Measurements from ENCODE around the gene HIVEP1. TPM values are rescaled to one million over a fixed set of nuclear protein-coding genes. Genes with fewer than 3 reads are reported as not detected.
"Not testable (repeated sequence)": the region's sequence is repeated elsewhere in the genome, so short reads cannot be mapped to it uniquely, and the experiment has no call there.

HIVEP1 gene
- total RNA-seq, 5 donors from 2014 or later (not counting 1 experiment from before 2014, with no cell fraction given) = 20.0 to 73.1 (median 29.5) TPM

DNA sequence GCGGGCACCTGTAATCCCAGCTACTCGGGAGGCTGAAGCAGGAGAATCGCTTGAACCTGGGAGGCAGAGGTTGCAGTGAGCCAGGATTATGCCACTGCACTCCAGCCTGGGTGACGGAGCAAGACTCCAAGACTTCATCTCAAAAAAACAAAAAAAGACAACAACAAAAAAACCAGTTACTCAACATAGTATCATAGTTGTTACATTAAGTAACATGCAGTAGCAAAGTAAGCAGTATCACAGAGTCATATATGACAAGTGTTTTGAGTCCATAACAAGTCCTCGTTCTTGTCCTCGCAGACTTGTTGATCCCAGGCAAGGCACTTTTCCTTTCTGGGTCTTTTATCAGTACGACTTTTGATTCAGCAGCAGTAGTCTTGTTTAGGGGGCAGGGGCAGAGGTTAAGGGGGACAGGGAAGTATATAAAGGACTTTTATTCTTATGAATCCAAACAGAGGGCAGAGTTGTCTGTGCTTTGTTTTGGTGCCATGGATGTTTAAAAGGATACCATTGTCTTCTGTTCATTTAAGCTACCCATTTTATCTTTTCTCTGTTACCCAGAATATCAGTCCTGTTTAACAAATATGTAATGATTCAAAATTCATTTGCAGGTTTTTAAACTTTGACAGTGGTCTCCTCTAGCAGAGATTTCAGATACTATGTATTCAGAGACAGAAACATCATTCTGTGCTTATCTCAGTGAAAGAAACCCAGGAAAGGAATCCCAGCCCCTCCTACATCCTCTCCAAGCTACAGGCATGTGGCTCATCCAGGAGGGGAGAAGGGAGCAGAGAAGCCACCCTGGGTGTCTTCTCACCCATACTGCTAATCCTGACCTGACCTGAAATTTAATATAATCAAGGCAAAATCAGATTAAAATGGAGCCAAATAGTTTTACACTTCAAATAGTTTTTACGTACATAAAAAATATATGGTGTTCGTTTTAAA lies 140.2 kb downstream of the HIVEP1 start:
- Mint-ChIP-seq H3K9me3 (no peaks in the 10 kb centered on the region), H3K27ac (no peak overlapping the region), H3K36me3 (peaks cover 18% of the 10 kb centered on the region), H3K27me3 (no peaks in the 10 kb centered on the region), H3K4me1 (peaks cover 7 to 23% (median 16%) of the 10 kb centered on the region in 3 donors), H3K4me3 (no peak overlapping the region)
- H3K9me3 ChIP-seq = no peaks in the 10 kb centered on the region
- DNase-seq = no peak
- ATAC-seq (replicated peaks in 1 of 4) = no peak
- H3K27me3 ChIP-seq (replicated peaks in 1 of 2; ENCODE audit: control insufficient read depth in 2 of 2, extremely low read depth in 1 of 2, insufficient read depth in 2 of 2, low read length in 1 of 2) = no peaks in the 10 kb centered on the region
- POLR2A ChIA-PET = no interaction called here
- H3K4me3 ChIP-seq (ENCODE audit: control insufficient read depth in 1 of 2, extremely low read depth in 1 of 2, low read length in 1 of 2) = no peak overlapping the region
- H3K36me3 ChIP-seq (ENCODE audit: control insufficient read depth in 2 of 2, extremely low read depth in 1 of 2, insufficient read depth in 1 of 2, low read length in 1 of 2) = no peaks in the 10 kb centered on the region
- H3K4me1 ChIP-seq (ENCODE audit: control insufficient read depth in 1 of 2, extremely low read depth in 1 of 2, insufficient read depth in 2 of 2, low read length in 2 of 2) = no peaks in the 10 kb centered on the region
- 100% methylated on average over 4 of the region's 9 CpGs for WGBS (ENCODE audit: insufficient coverage)
- no peak overlapping the region for H3K27ac ChIP-seq (ENCODE audit: low read length)
- CTCF ChIA-PET = no interaction called here

DNA sequence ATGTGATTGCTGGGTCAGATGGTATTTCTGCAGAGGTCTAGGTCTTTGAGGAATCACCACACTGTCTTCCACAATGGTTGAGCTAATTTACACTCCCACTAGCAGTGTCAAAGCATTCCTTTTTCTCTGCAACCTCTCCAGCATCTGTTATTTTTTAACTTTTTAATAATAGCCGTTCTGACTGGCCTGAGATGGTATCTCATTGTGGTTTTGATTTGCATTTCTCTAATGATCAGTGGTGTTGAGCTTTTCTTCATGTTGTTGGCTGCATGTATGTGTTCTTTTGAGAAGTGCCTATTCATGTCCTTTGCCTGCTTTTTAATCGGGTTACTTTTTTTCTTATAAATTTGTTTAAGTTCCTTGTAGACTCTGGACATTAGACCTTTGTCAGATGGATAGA lies 143.7 kb downstream of the HIVEP1 start:
- WGBS (ENCODE audit: insufficient coverage) = no CpG with 5 or more reads among the region's 2 CpGs
- H3K9me3 Mint-ChIP-seq; H3K36me3 ChIP-seq (ENCODE audit: control insufficient read depth in 2 of 2, extremely low read depth in 1 of 2, insufficient read depth in 1 of 2, low read length in 1 of 2); ATAC-seq (replicated peaks in 1 of 4); H3K27ac ChIP-seq (ENCODE audit: low read length); POLR2A ChIA-PET; H3K9me3 ChIP-seq; H3K4me1 ChIP-seq (ENCODE audit: control insufficient read depth in 1 of 2, extremely low read depth in 1 of 2, insufficient read depth in 2 of 2, low read length in 2 of 2); DNase-seq; H3K4me3 ChIP-seq (ENCODE audit: control insufficient read depth in 1 of 2, extremely low read depth in 1 of 2, low read length in 1 of 2); H3K27me3 Mint-ChIP-seq; H3K4me3 Mint-ChIP-seq; H3K27me3 ChIP-seq (replicated peaks in 1 of 2; ENCODE audit: control insufficient read depth in 2 of 2, extremely low read depth in 1 of 2, insufficient read depth in 2 of 2, low read length in 1 of 2): not testable (repeated sequence)
- H3K4me1 Mint-ChIP-seq = peaks cover 8 to 31% (median 14%) of the 10 kb centered on the region in 3 donors
- H3K36me3 Mint-ChIP-seq = peaks cover 25% of the 10 kb centered on the region
- peak overlapping the region in 1 of 2 donors; percentile 39 for H3K27ac Mint-ChIP-seq
- CTCF ChIA-PET = interaction anchor here in 1 of 2 donors (0.6 kb wide), 1 partner anchor 118 kb away, joined by 3 read pairs; no protein-coding TSS in a partner anchor

DNA sequence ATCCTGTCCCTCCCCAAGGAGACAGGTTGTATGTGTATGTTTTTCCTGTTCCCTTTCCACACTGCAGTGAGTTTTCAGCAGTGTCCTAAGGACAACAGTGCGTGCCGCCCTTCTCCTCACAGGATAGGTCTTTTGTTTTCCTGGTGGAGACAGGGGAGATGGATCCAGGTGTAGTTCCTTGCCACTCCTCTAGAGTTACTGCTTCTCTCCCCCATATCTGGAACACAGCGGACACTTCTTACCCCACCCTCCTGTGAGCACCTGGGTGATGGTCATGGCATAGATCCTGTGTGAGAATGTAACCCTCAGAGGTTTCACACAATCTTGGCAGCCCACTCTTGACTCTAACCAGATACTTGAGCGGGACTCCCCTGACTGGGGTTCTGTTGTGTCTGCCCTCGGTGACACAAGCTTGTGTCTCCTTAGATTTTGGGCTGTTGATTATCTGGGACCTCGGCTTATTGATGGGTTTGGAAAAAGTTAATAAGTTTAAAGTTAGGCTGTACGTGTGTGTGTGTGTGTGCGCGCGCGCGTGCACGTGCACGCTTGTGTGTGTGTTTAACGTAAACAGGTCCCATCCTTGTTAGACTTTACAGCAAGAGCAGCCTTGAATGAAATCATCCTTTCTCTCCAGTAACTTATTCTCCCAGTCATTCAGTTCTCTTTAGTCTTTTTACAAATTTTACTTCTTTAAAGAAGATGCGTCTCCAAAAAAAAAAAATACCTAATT lies 146.7 kb downstream of the HIVEP1 start:
- H3K36me3 Mint-ChIP-seq = peaks cover 39% of the 10 kb centered on the region

DNA sequence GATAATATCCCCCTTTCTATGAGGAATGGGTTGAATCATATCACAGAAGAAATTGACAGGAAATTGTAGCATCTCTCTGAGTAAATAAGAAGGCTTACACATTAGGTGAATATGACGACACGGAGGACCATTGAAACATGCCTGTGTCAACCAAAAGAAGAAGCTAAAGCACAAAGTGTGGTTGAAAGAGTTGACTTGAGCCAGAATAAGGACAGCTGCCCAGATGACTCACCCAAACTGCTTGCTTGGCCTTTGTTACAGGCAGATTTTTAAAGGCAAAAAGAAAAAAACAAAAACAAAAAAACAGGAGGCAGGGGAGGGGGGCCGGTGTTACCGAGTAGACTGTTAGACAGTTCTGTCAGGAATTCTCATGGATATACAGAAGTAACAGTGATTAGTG lies 148.2 kb downstream of the HIVEP1 start:
- peaks cover 37 to 48% (median 43%) of the 10 kb centered on the region in 3 donors for H3K4me1 Mint-ChIP-seq
- no peak overlapping the region for H3K27ac ChIP-seq (ENCODE audit: low read length)
- H3K27ac Mint-ChIP-seq = peak overlapping the region; percentile 59 to 71
- no peak for ATAC-seq (replicated peaks in 1 of 4)
- WGBS (ENCODE audit: insufficient coverage) = 96% methylated on average over 4 of the region's 4 CpGs
- no peak for DNase-seq
- no peak overlapping the region for H3K4me3 Mint-ChIP-seq
- POLR2A ChIA-PET = no interaction called here
- CTCF ChIA-PET = interaction anchor here in 1 of 2 donors (0.5 to 1.5 kb wide), 2 partner anchors 73 to 446 kb away, joined by 4 to 7 read pairs; no protein-coding TSS in a partner anchor
- H3K36me3 Mint-ChIP-seq = peaks cover 41% of the 10 kb centered on the region
- H3K27me3 ChIP-seq (replicated peaks in 1 of 2; ENCODE audit: control insufficient read depth in 2 of 2, extremely low read depth in 1 of 2, insufficient read depth in 2 of 2, low read length in 1 of 2) = no peaks in the 10 kb centered on the region
- no peak overlapping the region for H3K4me3 ChIP-seq (ENCODE audit: control insufficient read depth in 1 of 2, extremely low read depth in 1 of 2, low read length in 1 of 2)
- peaks cover 15 to 17% of the 10 kb centered on the region in 2 experiments for H3K4me1 ChIP-seq (ENCODE audit: control insufficient read depth in 1 of 2, extremely low read depth in 1 of 2, insufficient read depth in 2 of 2, low read length in 2 of 2)
- H3K27me3 Mint-ChIP-seq = no peaks in the 10 kb centered on the region
- H3K9me3 Mint-ChIP-seq = no peaks in the 10 kb centered on the region
- H3K36me3 ChIP-seq (ENCODE audit: control insufficient read depth in 2 of 2, extremely low read depth in 1 of 2, insufficient read depth in 1 of 2, low read length in 1 of 2) = peaks cover 0 to 17% of the 10 kb centered on the region in 2 donors
- H3K9me3 ChIP-seq = no peaks in the 10 kb centered on the region

More for the DNA sequence above, 146.7 kb downstream of the HIVEP1 start:
- ChIA-PET CTCF (no interaction called here), POLR2A (no interaction called here)
- Mint-ChIP-seq H3K4me1 (peaks cover 33 to 48% (median 38%) of the 10 kb centered on the region in 3 donors), H3K9me3 (no peaks in the 10 kb centered on the region), H3K27me3 (no peaks in the 10 kb centered on the region), H3K4me3 (no peak overlapping the region), H3K27ac (peak overlapping the region; percentile 12 to 14)
- Histone ChIP-seq H3K27me3 (replicated peaks in 1 of 2; ENCODE audit: control insufficient read depth in 2 of 2, extremely low read depth in 1 of 2, insufficient read depth in 2 of 2, low read length in 1 of 2) (no peaks in the 10 kb centered on the region), H3K4me1 (ENCODE audit: control insufficient read depth in 1 of 2, extremely low read depth in 1 of 2, insufficient read depth in 2 of 2, low read length in 2 of 2) (peaks cover 14 to 16% of the 10 kb centered on the region in 2 experiments), H3K4me3 (ENCODE audit: control insufficient read depth in 1 of 2, extremely low read depth in 1 of 2, low read length in 1 of 2) (no peak overlapping the region), H3K9me3 (no peaks in the 10 kb centered on the region), H3K36me3 (ENCODE audit: control insufficient read depth in 2 of 2, extremely low read depth in 1 of 2, insufficient read depth in 1 of 2, low read length in 1 of 2) (peaks cover 0 to 13% of the 10 kb centered on the region in 2 donors), H3K27ac (ENCODE audit: low read length) (no peak overlapping the region)
- DNase-seq (no peak), ATAC-seq (replicated peaks in 1 of 4) (no peak)
- WGBS (ENCODE audit: insufficient coverage) = 98% methylated on average over 12 of the region's 16 CpGs

DNA sequence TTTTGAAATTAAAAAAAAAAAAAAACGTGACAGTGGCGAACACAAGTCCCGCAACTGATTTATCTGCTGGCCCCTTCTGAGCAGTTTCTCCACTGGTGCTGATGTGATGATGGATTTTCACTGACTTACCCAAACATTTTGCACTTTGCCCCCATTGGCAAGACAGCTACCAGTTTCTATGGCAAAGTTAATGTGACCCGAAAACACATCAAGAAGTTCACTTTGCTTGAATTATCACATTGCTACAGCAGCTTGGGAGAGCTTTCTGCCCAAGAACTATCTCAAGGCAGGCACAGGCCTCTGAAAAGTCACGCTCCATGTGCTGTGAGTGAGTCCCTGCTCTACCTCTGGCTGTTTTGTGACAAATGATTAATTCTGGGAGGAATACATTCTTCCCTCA lies 150.1 kb downstream of the HIVEP1 start:
- no peaks in the 10 kb centered on the region for H3K27me3 Mint-ChIP-seq
- H3K36me3 Mint-ChIP-seq = peaks cover 39% of the 10 kb centered on the region
- peaks cover 0 to 17% of the 10 kb centered on the region in 2 donors for H3K36me3 ChIP-seq (ENCODE audit: control insufficient read depth in 2 of 2, extremely low read depth in 1 of 2, insufficient read depth in 1 of 2, low read length in 1 of 2)
- DNase-seq = no peak
- H3K9me3 ChIP-seq = no peaks in the 10 kb centered on the region
- peaks cover 37 to 39% (median 37%) of the 10 kb centered on the region in 3 donors for H3K4me1 Mint-ChIP-seq
- peaks cover 15 to 20% of the 10 kb centered on the region in 2 experiments for H3K4me1 ChIP-seq (ENCODE audit: control insufficient read depth in 1 of 2, extremely low read depth in 1 of 2, insufficient read depth in 2 of 2, low read length in 2 of 2)
- H3K9me3 Mint-ChIP-seq = no peaks in the 10 kb centered on the region
- H3K27ac Mint-ChIP-seq = peak overlapping the region in 1 of 2 donors; percentile 55
- H3K4me3 Mint-ChIP-seq = peak overlapping the region in 1 of 3 donors; percentile 52
- 100% methylated on average over 1 of the region's 5 CpGs for WGBS (ENCODE audit: insufficient coverage)
- no peak overlapping the region for H3K4me3 ChIP-seq (ENCODE audit: control insufficient read depth in 1 of 2, extremely low read depth in 1 of 2, low read length in 1 of 2)
- ATAC-seq (replicated peaks in 1 of 4) = no peak
- ChIA-PET CTCF (interaction anchor here (0.7 kb wide), 2 partner anchors 114 to 143 kb away, joined by 3 read pairs; no protein-coding TSS in a partner anchor), POLR2A (no interaction called here)
- H3K27ac ChIP-seq (ENCODE audit: low read length) = no peak overlapping the region
- no peaks in the 10 kb centered on the region for H3K27me3 ChIP-seq (replicated peaks in 1 of 2; ENCODE audit: control insufficient read depth in 2 of 2, extremely low read depth in 1 of 2, insufficient read depth in 2 of 2, low read length in 1 of 2)

DNA sequence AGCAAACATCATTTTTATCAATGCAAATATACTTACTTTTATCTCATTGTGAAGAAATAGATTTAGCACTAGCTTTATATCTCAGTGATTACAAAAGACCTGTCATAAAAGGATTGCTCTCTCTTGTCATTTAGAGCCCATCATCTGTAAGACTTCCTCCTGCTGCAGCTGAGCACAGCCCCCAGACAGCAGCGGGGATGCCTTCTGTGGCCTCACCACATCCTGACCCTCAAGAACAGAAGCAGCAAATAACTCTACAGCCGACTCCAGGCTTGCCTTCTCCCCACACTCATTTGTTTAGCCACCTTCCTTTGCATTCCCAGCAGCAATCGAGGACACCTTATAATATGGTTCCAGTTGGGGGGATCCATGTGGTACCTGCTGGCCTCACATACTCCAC lies 151.0 kb downstream of the HIVEP1 start:
- H3K9me3 Mint-ChIP-seq = no peaks in the 10 kb centered on the region
- H3K27ac ChIP-seq (ENCODE audit: low read length) = no peak overlapping the region
- no peak overlapping the region for H3K4me3 ChIP-seq (ENCODE audit: control insufficient read depth in 1 of 2, extremely low read depth in 1 of 2, low read length in 1 of 2)
- H3K36me3 ChIP-seq (ENCODE audit: control insufficient read depth in 2 of 2, extremely low read depth in 1 of 2, insufficient read depth in 1 of 2, low read length in 1 of 2) = peaks cover 0 to 17% of the 10 kb centered on the region in 2 donors
- peak; percentile 95 to 100 (median 100) for ATAC-seq (replicated peaks in 1 of 4)
- POLR2A ChIA-PET = interaction anchor here in 1 of 2 donors (0.5 kb wide), 1 partner anchor 447 kb away, joined by 3 read pairs; no protein-coding TSS in a partner anchor
- H3K4me1 ChIP-seq (ENCODE audit: control insufficient read depth in 1 of 2, extremely low read depth in 1 of 2, insufficient read depth in 2 of 2, low read length in 2 of 2) = peaks cover 15 to 20% of the 10 kb centered on the region in 2 experiments
- H3K4me1 Mint-ChIP-seq = peaks cover 30 to 37% (median 35%) of the 10 kb centered on the region in 3 donors
- H3K27me3 Mint-ChIP-seq = no peaks in the 10 kb centered on the region
- H3K4me3 Mint-ChIP-seq = peak overlapping the region in 1 of 3 donors; percentile 52
- H3K27ac Mint-ChIP-seq = peak overlapping the region in 1 of 2 donors; percentile 41
- H3K27me3 ChIP-seq (replicated peaks in 1 of 2; ENCODE audit: control insufficient read depth in 2 of 2, extremely low read depth in 1 of 2, insufficient read depth in 2 of 2, low read length in 1 of 2) = no peaks in the 10 kb centered on the region
- peak; percentile 15 to 75 (median 52) for DNase-seq
- CTCF ChIA-PET = interaction anchor here in 1 of 2 donors (0.8 kb wide), 1 partner anchor 14 kb away, joined by 3 read pairs; no protein-coding TSS in a partner anchor
- H3K36me3 Mint-ChIP-seq = peaks cover 35% of the 10 kb centered on the region
- H3K9me3 ChIP-seq = no peaks in the 10 kb centered on the region
- 0% methylated on average over 2 of the region's 3 CpGs for WGBS (ENCODE audit: insufficient coverage)
